NT2/D1 (cell line): ENCODE measurements around the gene PRPSAP2.
"Not testable (repeated sequence)": the region's sequence is repeated elsewhere in the genome, so short reads cannot be mapped to it uniquely, and the experiment has no call there.

ENCODE experiments used
- DNase-seq: peaks from one replicate; pipeline ENCODE4 v3.0.0-alpha.2; 2011; ENCODE audit warnings: low read depth, low spot score
- H3K27me3 ChIP-seq: 2 replicates; pipeline ENCODE4 v1.6.0; 2011; ENCODE audit warnings: mild to moderate bottlenecking; ENCODE audit not compliant: insufficient read length, insufficient read depth
- H3K36me3 ChIP-seq: 2 replicates; pipeline ENCODE4 v1.6.1; 2011; ENCODE audit warnings: mild to moderate bottlenecking, low read length, mixed read lengths; ENCODE audit not compliant: insufficient read depth, insufficient read length
- H3K4me1 ChIP-seq: 2 replicates; pipeline ENCODE4 v1.5.1; 2011; ENCODE audit not compliant: insufficient read depth, insufficient read length
- H3K4me3 ChIP-seq: 2 replicates; pipeline ENCODE4 v1.5.1; 2011; ENCODE audit warnings: low read depth; ENCODE audit not compliant: insufficient read length
- H3K9ac ChIP-seq: 2 replicates; pipeline ENCODE4 v1.6.0; 2011; ENCODE audit warnings: low read depth; ENCODE audit not compliant: insufficient read length
- H3K9me3 ChIP-seq: 2 replicates; pipeline ENCODE4 v1.5.1; 2011; ENCODE audit warnings: mild to moderate bottlenecking, low read length; ENCODE audit not compliant: insufficient read depth
- SUZ12 ChIP-seq: IDR thresholded peaks from 2 replicates; pipeline ENCODE4 v1.6.1; 2011; ENCODE audit not compliant: insufficient read length, insufficient read depth; ENCODE audit errors: extremely low read depth
- YY1 ChIP-seq: IDR thresholded peaks from 2 replicates; pipeline ENCODE4 v1.6.1; 2011; ENCODE audit not compliant: insufficient read length, insufficient read depth
- ZNF274 ChIP-seq: IDR thresholded peaks from 2 replicates; pipeline ENCODE4 v1.6.1; 2011; ENCODE audit warnings: mild to moderate bottlenecking, low read depth, low read length

The PRPSAP2 gene

DNA sequence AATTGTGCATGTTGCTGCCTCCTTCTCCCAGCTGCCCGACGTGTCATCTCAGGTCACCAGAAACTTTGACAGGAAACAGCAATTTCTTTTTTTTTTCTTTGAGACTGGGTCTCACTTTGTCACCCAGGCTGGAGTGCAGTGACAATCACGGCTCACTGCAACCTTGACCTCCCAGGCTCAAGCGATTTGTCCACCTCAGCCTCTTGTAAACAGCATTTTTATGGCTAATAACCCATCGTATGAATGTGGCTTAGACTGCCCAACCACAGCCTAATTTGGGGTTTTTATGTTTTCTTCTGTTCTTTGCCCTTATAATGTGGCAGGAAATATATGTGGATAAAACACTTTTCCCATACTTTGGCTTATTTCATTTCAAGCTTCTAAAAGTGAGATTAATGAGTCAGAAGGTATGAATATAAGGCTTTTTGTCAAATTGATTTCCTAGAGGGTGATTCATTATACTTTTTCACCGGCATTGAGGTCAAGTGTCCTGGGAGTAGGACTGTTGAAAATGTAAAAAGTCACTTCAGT lies 63.0 kb downstream of the PRPSAP2 start:
- Histone ChIP-seq H3K4me3 (no peak overlapping the region), H3K36me3 (peaks cover 24% of the 10 kb centered on the region), H3K9me3 (no peaks in the 10 kb centered on the region), H3K4me1 (no peaks in the 10 kb centered on the region), H3K27me3 (no peaks in the 10 kb centered on the region), H3K9ac (no peak overlapping the region)
- no peak for TF ChIP-seq YY1
- TF ChIP-seq SUZ12 = no peak
- TF ChIP-seq ZNF274 = no peak
- DNase-seq = no peak

DNA sequence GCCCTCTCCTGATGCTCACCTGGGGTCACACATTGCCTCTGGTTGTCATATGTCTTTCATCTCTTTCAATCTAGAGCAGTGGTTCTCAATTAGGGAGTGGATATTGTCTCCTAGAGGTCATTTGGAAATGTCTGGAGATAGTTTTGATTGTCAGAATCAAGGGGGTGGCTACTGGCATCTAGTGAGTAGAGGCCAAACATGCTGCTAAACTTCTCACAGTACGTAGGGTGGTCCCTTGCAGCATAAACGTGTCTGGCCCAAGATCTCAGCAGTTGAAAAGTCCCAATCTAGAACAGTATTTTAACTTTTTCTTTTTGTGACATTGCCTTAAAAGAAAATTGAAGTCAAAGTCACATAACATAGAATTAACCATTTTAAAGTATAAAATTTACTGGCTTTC lies 63.6 kb downstream of the PRPSAP2 start:
- Histone ChIP-seq H3K4me1 (no peaks in the 10 kb centered on the region), H3K27me3 (no peaks in the 10 kb centered on the region), H3K4me3 (no peak overlapping the region), H3K9ac (no peak overlapping the region), H3K9me3 (no peaks in the 10 kb centered on the region), H3K36me3 (peaks cover 24% of the 10 kb centered on the region)
- no peak for TF ChIP-seq SUZ12
- no peak for TF ChIP-seq ZNF274
- TF ChIP-seq YY1 = no peak
- no peak for DNase-seq

DNA sequence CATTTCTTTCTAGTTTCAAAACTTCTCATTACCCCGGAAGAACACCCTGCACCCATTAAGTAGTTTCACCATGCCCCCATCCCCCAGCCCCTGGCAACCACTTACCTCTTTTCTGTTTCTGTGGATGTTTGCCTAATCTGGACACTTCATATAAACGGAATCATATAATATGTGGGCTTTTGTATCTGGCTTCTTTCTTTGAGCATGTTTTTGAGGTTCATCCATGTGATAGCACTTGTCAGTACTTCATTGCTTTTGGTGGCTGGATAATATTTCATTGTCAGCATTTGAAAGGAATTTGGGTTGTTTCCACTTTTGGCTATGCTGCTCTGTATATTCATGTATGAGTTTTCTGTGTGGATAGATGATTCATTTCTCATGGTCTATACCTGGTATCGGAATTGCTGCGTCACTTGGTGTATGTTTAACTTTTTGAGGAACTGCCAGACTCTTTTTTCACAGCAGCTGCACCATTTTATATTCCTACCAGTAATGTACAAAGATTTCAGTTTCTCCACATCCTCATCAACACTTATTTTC lies 64.1 kb downstream of the PRPSAP2 start:
- no peak overlapping the region for H3K4me3 ChIP-seq
- DNase-seq = no peak
- H3K9ac ChIP-seq = no peak overlapping the region
- TF ChIP-seq YY1 = no peak
- no peak for TF ChIP-seq ZNF274
- TF ChIP-seq SUZ12 = no peak
- H3K27me3 ChIP-seq = no peaks in the 10 kb centered on the region
- H3K9me3 ChIP-seq = no peaks in the 10 kb centered on the region
- no peaks in the 10 kb centered on the region for H3K4me1 ChIP-seq
- peaks cover 22% of the 10 kb centered on the region for H3K36me3 ChIP-seq

DNA sequence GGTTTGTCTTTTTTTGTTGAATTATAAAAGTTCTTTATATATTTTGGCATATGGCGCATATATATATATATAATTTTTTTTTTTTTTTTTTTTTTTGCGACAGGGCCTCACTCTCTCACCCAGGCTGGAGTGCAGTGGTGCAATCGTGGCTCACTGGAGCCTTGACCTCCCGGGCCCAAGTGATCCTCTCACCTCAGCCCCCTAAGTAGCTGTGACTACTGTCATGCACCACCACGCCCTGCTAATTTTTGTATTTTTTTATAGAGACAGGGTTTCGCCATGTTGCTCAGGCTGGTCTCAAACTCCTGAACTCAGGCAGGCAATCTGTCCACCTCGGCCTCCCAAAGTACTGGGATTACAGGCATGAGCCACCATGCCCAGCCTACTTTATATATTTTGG lies 64.7 kb downstream of the PRPSAP2 start:
- DNase-seq, H3K4me3 ChIP-seq, H3K4me1 ChIP-seq, H3K9me3 ChIP-seq, H3K27me3 ChIP-seq, H3K9ac ChIP-seq: not testable (repeated sequence)
- peaks cover 22% of the 10 kb centered on the region for H3K36me3 ChIP-seq

DNA sequence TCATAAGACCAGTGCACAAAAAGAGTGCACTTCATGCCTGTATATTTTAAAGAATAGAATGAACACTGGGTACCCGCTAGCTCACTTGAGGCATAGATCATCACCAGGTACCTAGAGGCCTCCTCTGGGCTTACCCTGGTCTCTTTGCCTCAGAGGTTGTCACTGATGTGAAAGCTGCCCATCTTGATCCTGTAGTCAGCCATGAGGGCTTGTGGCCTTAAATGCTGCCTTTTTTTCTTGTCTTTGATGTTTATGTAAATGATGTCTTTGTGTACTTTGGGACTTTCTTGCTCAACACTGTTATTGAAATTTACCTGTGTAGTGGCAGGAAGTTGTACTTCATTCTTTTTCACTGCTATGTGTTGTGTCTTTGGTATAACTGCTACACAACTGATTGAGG lies 67.3 kb downstream of the PRPSAP2 start:
- no peak for DNase-seq

DNA sequence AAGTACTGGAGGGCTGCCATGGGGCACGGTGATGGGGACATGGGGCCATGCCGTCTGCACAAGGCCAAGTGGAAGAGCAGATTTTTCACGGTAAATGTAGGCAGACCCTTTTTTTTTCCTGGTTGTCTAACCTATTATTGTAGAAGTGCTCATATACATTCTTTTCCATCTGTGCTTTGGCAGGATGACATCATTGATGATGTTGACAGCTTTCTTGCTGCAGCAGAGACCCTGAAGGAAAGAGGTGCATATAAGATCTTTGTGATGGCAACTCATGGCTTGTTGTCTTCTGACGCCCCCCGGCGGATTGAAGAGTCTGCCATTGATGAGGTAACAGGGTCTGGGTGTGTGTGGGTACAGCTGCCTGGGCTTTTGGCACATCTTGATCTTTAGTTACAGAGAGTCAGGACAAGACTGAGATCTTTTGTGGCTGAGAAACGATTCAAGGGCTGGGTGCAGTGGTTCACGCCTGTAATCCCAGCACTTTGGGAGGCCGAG lies 70.7 kb downstream of the PRPSAP2 start:
- DNase-seq = no peak
- no peak overlapping the region for H3K4me3 ChIP-seq
- H3K9ac ChIP-seq = no peak overlapping the region
- no peaks in the 10 kb centered on the region for H3K4me1 ChIP-seq
- H3K9me3 ChIP-seq = no peaks in the 10 kb centered on the region
- no peaks in the 10 kb centered on the region for H3K27me3 ChIP-seq
- no peak for TF ChIP-seq YY1
- no peak for TF ChIP-seq ZNF274
- TF ChIP-seq SUZ12 = no peak
- peaks cover 30% of the 10 kb centered on the region for H3K36me3 ChIP-seq

More for the DNA sequence above, 67.3 kb downstream of the PRPSAP2 start:
- Histone ChIP-seq H3K9ac (no peak overlapping the region), H3K36me3 (peaks cover 19% of the 10 kb centered on the region), H3K27me3 (no peaks in the 10 kb centered on the region), H3K4me3 (no peak overlapping the region), H3K4me1 (no peaks in the 10 kb centered on the region), H3K9me3 (no peaks in the 10 kb centered on the region)
- TF ChIP-seq YY1 = no peak
- no peak for TF ChIP-seq ZNF274

DNA sequence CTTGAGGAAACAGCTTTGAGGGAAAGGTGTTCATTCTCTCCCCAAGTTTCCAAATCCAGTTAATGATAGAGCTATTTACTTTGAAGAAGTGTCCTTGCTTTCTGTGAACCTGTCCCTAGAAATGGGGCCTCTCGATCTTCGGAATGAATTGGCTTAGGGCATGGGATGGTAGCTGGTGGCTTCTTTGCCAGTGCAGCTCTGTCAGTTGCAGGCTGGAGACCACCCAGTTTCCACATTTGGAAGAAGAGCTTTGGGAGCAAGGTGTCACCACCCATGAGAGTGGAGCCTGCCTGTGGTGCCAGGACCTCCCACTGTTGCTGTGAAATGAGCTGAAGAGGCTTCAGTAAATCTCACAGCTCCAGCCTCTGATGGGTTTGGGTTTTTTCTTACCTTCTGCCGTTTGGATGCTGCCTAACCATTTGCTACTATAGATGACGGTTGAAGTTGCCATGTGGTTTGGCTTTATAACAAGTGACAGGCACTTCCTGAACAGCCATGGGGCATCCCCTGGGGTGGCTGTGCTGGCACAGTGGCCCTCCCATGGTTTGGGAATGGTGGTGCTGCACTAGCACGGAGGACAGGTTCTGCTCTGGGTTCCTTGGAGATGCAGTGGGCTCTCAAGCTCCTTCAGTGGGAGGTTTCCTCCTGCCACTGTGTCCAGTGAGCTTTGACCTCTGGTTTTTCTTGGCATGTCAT lies 74.6 kb downstream of the PRPSAP2 start:
- Histone ChIP-seq H3K4me3 (no peak overlapping the region), H3K27me3 (no peaks in the 10 kb centered on the region), H3K36me3 (peaks cover 26% of the 10 kb centered on the region), H3K9me3 (no peaks in the 10 kb centered on the region), H3K9ac (no peak overlapping the region), H3K4me1 (no peaks in the 10 kb centered on the region)
- no peak for DNase-seq
- no peak for TF ChIP-seq YY1
- TF ChIP-seq SUZ12 = no peak
- TF ChIP-seq ZNF274 = no peak
